ENCODE data around the gene GLP2R. TPM values are rescaled to one million over a fixed set of nuclear protein-coding genes. Genes with fewer than 3 reads are reported as not detected.
"Not testable (repeated sequence)": the region's sequence is repeated elsewhere in the genome, so short reads cannot be mapped to it uniquely, and the experiment has no call there.

GLP2R gene
- total and polyA plus RNA-seq, 2 of the 8 experiments (the other 6 are each of a cell fraction or from before 2014, with no cell fraction given), result not detected

DNA sequence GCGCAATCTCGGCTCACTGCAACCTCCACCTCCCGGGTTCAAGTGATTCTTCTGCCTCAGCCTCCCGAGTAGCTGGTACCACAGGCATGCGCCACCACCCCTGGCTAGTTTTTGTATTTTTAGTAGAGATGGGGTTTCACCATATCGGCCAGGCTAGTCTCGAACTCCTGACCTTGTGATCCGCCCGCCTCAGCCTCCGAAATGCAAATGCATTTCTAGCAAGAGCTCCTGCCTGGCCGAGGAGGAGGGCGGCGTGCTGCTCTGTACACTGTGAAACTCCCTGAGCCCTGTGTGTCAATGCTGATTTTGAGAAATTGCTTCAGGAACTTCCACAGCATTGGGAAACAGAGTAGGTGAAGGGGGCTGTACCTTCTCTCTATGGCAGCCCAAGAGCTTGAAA, 95.5 kb downstream of the GLP2R start:
- FAIRE-seq; H3K4me3 ChIP-seq (ENCODE audit: extremely low read depth in 1 of 4, insufficient read depth in 2 of 4, low read depth in 3 of 4, low read length in 4 of 4); H2BK12ac ChIP-seq (ENCODE audit: low read depth, low read length); H2BK120ac ChIP-seq (replicated peaks; ENCODE audit: low read depth, low read length); H3K18ac ChIP-seq (ENCODE audit: extremely low read depth, low read length); H2AK5ac ChIP-seq (ENCODE audit: low read depth, low read length); H3K23me2 ChIP-seq (ENCODE audit: low read depth, low read length); H3K27me3 ChIP-seq (replicated peaks in 1 of 4; ENCODE audit: control insufficient read depth in 3 of 4, extremely low read depth in 1 of 4, insufficient read depth in 3 of 4, low read length in 3 of 4); H4K8ac ChIP-seq (ENCODE audit: extremely low read depth, insufficient read depth, low read length); H2AFZ ChIP-seq (ENCODE audit: low read length); H4K91ac ChIP-seq (replicated peaks; ENCODE audit: insufficient read length, low read length); H3K27ac ChIP-seq (ENCODE audit: low read depth, low read length); DNase-seq (ENCODE audit: low read depth in 1 of 2, low spot score in 2 of 2); H3K79me2 ChIP-seq (ENCODE audit: control insufficient read depth in 1 of 2, insufficient read depth in 2 of 2, low read length in 2 of 2); H2BK5ac ChIP-seq (ENCODE audit: low read depth, low read length); H2BK20ac ChIP-seq (ENCODE audit: low read length); H3K36me3 ChIP-seq (ENCODE audit: control insufficient read depth in 2 of 4, insufficient read depth in 4 of 4, low read length in 3 of 4); H3K14ac ChIP-seq (ENCODE audit: insufficient read length); H3K56ac ChIP-seq (replicated peaks; ENCODE audit: insufficient read length, low read depth, low read length); H3K9ac ChIP-seq (replicated peaks in 1 of 4; ENCODE audit: extremely low read depth in 1 of 4, low read depth in 3 of 4, low read length in 3 of 4); H3K4ac ChIP-seq (replicated peaks; ENCODE audit: insufficient read length, low read depth, low read length); H4K20me1 ChIP-seq (replicated peaks in 1 of 2; ENCODE audit: control insufficient read depth in 1 of 2, insufficient read depth in 2 of 2, low read length in 2 of 2); H3K79me1 ChIP-seq (ENCODE audit: low read depth, low read length); H3K4me1 ChIP-seq (replicated peaks in 1 of 4; ENCODE audit: control insufficient read depth in 3 of 4, insufficient read depth in 4 of 4, low read length in 3 of 4); H3K9me3 ChIP-seq (ENCODE audit: insufficient read depth in 2 of 2, low read depth in 1 of 2, low read length in 1 of 2); H4K5ac ChIP-seq (ENCODE audit: insufficient read length, low read depth, low read length); POLR2A ChIA-PET (ENCODE audit: partially characterized antibody); H3K4me2 ChIP-seq (ENCODE audit: insufficient read depth in 1 of 2, low read depth in 2 of 2, low read length in 2 of 2); H3K23ac ChIP-seq (ENCODE audit: insufficient read length); H2BK15ac ChIP-seq (ENCODE audit: low read length): not testable (repeated sequence)
- WGBS, 2 experiments (ENCODE audit: extremely low coverage in 1 of 2, insufficient coverage in 1 of 2, insufficient read length in 1 of 2, insufficient replicate concordance in 2 of 2, low coverage in 1 of 2, low lambda C conversion rate in 2 of 2, missing lambda C conversion rate in 1 of 2), result 74% methylated on average over 10 of the region's 13 CpGs; no CpG with 5 or more reads in 1 of the 2 experiments
- CTCF ChIA-PET (ENCODE audit: partially characterized antibody), result interaction anchor here (0.7 to 6.0 kb wide), 7 partner anchors 8 to 677 kb away, joined by 3 to 49 read pairs (median 3); partner anchors contain the start of gene RCVRN

All from H1 (cell line).